ENCODE measurements around the gene ODAD3.

Gene ODAD3

GRCh38 chr19:11375143-11375948, 59.6 kb downstream of the ODAD3 start:
- DNase-seq (ENCODE audit: low spot score) = no peak

DNA sequence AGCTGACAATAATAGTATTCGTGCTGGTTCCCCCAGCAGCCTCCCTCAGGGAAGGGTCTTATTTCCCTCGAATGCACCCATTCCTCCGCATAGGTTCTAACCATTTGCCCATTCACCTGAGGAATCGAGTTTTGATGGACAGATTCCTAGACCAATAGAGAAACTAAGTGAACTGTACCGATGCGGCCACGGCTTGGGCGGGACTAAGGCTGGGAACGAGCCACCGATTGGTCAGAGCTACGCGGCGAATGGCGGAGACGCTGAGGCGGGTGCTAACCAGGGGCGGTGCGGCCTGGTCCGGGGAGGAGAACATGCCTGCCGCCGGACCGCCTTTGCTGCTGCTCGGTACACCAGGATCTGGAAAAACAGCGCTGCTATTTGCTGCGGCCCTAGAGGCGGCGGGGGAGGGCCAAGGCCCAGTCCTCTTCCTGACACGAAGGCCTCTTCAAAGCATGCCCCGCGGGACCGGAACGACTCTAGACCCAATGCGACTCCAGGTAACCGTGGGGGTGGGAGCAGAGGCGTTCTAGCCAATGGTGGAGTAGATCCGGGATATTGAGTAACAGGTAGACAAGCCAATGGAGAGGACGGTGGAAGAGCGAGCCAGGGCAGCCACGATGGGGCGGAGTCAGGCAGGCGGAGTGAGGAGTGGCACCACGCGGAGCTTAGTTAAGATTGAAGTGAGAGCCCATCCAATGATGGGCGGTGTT, 60.3 kb downstream of the ODAD3 start, which contains the start of gene SWSAP1:
TSS of gene SWSAP1 (plus strand) at position 234 of the 710 bp plus-strand sequence. CDS start at position 249, 15 bp downstream.
- DNase-seq (ENCODE audit: low spot score) = peak; percentile 100

DNA sequence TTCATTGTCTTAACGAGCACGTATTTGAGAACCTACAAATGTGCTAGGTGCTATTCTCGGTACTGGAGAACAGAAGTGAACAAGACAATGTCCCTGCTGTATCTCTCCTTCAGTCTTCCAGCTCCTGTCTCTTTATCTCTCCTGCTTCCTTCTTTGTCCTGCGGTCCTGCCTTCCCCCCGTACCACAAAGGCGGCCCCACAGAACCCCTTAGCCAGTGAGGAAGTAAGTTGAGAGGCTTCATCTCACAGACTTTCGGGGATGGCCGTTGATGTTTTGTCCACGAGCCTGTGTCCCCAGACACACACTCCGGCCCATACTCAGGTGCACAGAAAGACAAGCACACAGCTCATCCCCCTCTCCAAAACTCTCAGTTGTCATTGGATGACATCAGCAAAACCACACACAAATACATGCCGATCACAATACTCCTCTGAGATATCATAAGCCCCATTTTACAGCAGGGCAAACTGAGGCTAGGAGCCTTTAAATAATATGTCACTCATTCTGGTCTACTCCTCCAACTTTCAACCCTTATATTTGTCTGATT, 61.0 kb downstream of the ODAD3 start:
- DNase-seq (ENCODE audit: low spot score) = no peak

DNA sequence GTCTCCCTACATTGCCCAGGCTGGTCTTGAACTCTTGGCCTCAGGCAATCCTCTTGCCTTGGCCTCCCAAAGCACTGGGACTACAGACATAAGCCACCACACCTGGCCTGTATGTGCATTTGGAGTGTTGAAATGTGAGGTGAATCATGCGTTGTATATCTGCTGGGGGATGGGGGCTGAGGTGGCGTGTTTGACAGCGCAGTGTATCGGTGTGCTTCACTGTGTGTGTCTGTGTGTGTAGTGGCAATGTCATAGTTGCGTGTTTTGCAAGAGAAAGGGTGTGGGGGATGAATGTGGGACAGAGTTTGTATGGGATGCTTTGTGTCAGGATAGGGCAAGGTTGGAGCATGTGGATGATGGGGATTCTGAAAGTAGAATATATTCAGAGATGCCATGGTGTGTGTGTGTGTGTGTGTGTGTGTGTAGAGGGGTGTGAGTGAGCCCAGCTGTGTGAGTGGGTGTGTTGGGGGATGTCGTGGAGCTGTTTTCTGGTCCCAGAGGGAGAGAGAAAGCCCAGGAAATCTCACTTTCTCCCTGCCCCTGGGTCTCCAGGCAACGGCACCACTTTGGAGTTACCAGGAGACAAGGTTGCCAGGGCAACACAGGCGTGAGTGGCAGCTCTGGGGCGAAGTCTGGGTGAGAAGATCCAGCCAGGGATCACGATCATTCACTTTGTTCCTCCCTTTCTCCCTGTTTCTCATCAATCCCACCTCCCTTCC, 61.6 kb downstream of the ODAD3 start:
- DNase-seq (ENCODE audit: low spot score) = peak; percentile 87

DNA sequence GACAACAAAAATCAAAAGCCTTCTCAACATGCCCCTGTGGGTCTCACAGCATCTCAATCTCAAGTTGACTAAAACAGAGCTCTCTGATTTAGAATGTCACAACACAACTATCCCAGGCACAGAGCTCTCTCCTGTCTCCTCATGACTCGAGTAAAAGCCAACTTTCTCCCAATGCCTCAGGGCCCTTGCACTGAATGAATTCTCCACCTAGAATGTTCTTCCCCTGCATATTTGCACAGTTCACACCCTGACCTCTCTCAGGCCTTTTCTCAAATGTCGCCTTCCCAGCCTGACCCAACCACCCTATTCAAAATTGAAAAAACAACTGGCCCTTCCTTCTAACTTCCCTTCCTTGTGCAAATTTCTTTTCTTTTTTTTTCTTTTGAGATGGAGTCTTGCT, 64.2 kb downstream of the ODAD3 start:
- no peak for DNase-seq (ENCODE audit: low spot score)

Data from putamen (tissue), 1 donor.